Measurements from ENCODE around the gene ADIG.

ADIG gene

GRCh38 chr20:38543014-38543906, 37.7 kb upstream of the ADIG start:
- Histone ChIP-seq H3K9ac (no peak overlapping the region), H3K27me3 (ENCODE audit: control insufficient read depth, insufficient read depth, low read length) (no peaks in the 10 kb centered on the region), H3K79me2 (peaks cover 2% of the 10 kb centered on the region), H3K4me1 (peaks cover 4% of the 10 kb centered on the region), H3K27ac (no peak overlapping the region), H2AFZ (no peak overlapping the region), H3K4me3 (ENCODE audit: low read depth, low read length) (no peak overlapping the region), H3K4me2 (ENCODE audit: low read length) (no peak overlapping the region), H3K9me3 (ENCODE audit: control insufficient read depth, low read length) (no peaks in the 10 kb centered on the region), H3K36me3 (ENCODE audit: control insufficient read depth, insufficient read depth, low read length) (no peaks in the 10 kb centered on the region)
- no peak for TF ChIP-seq CTCF (IDR thresholded peaks at IDR 0.05)

- H3K4me2 ChIP-seq (ENCODE audit: low read length): no peak overlapping the region
- no peak for TF ChIP-seq CTCF (IDR thresholded peaks at IDR 0.05)
- peaks cover 2% of the 10 kb centered on the region for H3K79me2 ChIP-seq
- H3K27me3 ChIP-seq (ENCODE audit: control insufficient read depth, insufficient read depth, low read length): no peaks in the 10 kb centered on the region
- no peak overlapping the region for H3K4me3 ChIP-seq (ENCODE audit: low read depth, low read length)
- no peak overlapping the region for H3K9ac ChIP-seq
- peaks cover 4% of the 10 kb centered on the region for H3K4me1 ChIP-seq
- H3K36me3 ChIP-seq (ENCODE audit: control insufficient read depth, insufficient read depth, low read length): no peaks in the 10 kb centered on the region
- H3K27ac ChIP-seq: no peak overlapping the region
- no peaks in the 10 kb centered on the region for H3K9me3 ChIP-seq (ENCODE audit: control insufficient read depth, low read length)
- H2AFZ ChIP-seq: no peak overlapping the region
Measured at GRCh38 chr20:38545771-38546170, 35.2 kb upstream of the ADIG start.

- Histone ChIP-seq H3K79me2 (no peaks in the 10 kb centered on the region), H3K4me1 (peaks cover 4% of the 10 kb centered on the region), H3K27ac (no peak overlapping the region), H3K36me3 (ENCODE audit: control insufficient read depth, insufficient read depth, low read length) (no peaks in the 10 kb centered on the region), H3K4me2 (ENCODE audit: low read length) (no peak overlapping the region), H2AFZ (no peak overlapping the region), H3K9ac (no peak overlapping the region), H3K9me3 (ENCODE audit: control insufficient read depth, low read length) (no peaks in the 10 kb centered on the region), H3K4me3 (ENCODE audit: low read depth, low read length) (no peak overlapping the region), H3K27me3 (ENCODE audit: control insufficient read depth, insufficient read depth, low read length) (no peaks in the 10 kb centered on the region)
- TF ChIP-seq CTCF (IDR thresholded peaks at IDR 0.05): no peak
Measured at GRCh38 chr20:38547288-38548085, 33.5 kb upstream of the ADIG start.

GRCh38 chr20:38548356-38549083, 32.5 kb upstream of the ADIG start:
- no peak overlapping the region for H2AFZ ChIP-seq
- no peak overlapping the region for H3K4me2 ChIP-seq (ENCODE audit: low read length)
- no peaks in the 10 kb centered on the region for H3K36me3 ChIP-seq (ENCODE audit: control insufficient read depth, insufficient read depth, low read length)
- H3K9me3 ChIP-seq (ENCODE audit: control insufficient read depth, low read length): no peaks in the 10 kb centered on the region
- no peaks in the 10 kb centered on the region for H3K27me3 ChIP-seq (ENCODE audit: control insufficient read depth, insufficient read depth, low read length)
- no peak overlapping the region for H3K4me3 ChIP-seq (ENCODE audit: low read depth, low read length)
- H3K27ac ChIP-seq: no peak overlapping the region
- H3K79me2 ChIP-seq: no peaks in the 10 kb centered on the region
- TF ChIP-seq CTCF (IDR thresholded peaks at IDR 0.05): no peak
- no peak overlapping the region for H3K9ac ChIP-seq
- peaks cover 4% of the 10 kb centered on the region for H3K4me1 ChIP-seq

All from parathyroid adenoma (tissue), 2 donors.